Measurements from ENCODE around the gene C16orf78.

The C16orf78 gene

GRCh38 chr16:49333259-49333597 is 40.4 kb upstream of the C16orf78 start:
- DNase-seq (ENCODE audit: extremely low spot score): no peak
- POLR2A ChIA-PET: no interaction called here
- TF ChIP-seq CTCF (IDR thresholded peaks at IDR 0.05; ENCODE audit: control extremely low read depth, extremely low read depth, low read depth, missing control alignments): no peak
- CTCF ChIA-PET: interaction anchor here (2.8 kb wide), 1 partner anchor 11 kb away, joined by 11 read pairs; no protein-coding TSS in a partner anchor

GRCh38 chr16:49335828-49336227 is 37.8 kb upstream of the C16orf78 start:
- TF ChIP-seq CTCF (IDR thresholded peaks at IDR 0.05; ENCODE audit: control extremely low read depth, extremely low read depth, low read depth, missing control alignments): no peak
- DNase-seq (ENCODE audit: extremely low spot score): no peak
- ChIA-PET POLR2A (no interaction called here), CTCF (interaction anchor here (1.1 to 2.8 kb wide), 5 partner anchors 14 to 257 kb away, joined by 3 to 11 read pairs (median 4); no protein-coding TSS in a partner anchor)

GRCh38 chr16:49336581-49336980 is 37.0 kb upstream of the C16orf78 start:
- ChIA-PET POLR2A (no interaction called here), CTCF (interaction anchor here (0.9 to 1.5 kb wide), 4 partner anchors 8 to 23 kb away, joined by 3 to 6 read pairs (median 4); no protein-coding TSS in a partner anchor)
- DNase-seq (ENCODE audit: extremely low spot score): no peak
- TF ChIP-seq CTCF (IDR thresholded peaks at IDR 0.05; ENCODE audit: control extremely low read depth, extremely low read depth, low read depth, missing control alignments): no peak

- CTCF ChIA-PET: interaction anchor here (1.6 kb wide), 1 partner anchor 12 kb away, joined by 5 read pairs; no protein-coding TSS in a partner anchor
- no peak for TF ChIP-seq CTCF (IDR thresholded peaks at IDR 0.05; ENCODE audit: control extremely low read depth, extremely low read depth, low read depth, missing control alignments)
- POLR2A ChIA-PET: no interaction called here
- DNase-seq (ENCODE audit: extremely low spot score): no peak
Measured at GRCh38 chr16:49337814-49338350, 35.7 kb upstream of the C16orf78 start.

GRCh38 chr16:49338611-49339265 is 34.9 kb upstream of the C16orf78 start:
- POLR2A ChIA-PET: no interaction called here
- no peak for DNase-seq (ENCODE audit: extremely low spot score)
- CTCF ChIA-PET: interaction anchor here (1.6 kb wide), 1 partner anchor 11 kb away, joined by 5 read pairs; no protein-coding TSS in a partner anchor
- TF ChIP-seq CTCF (IDR thresholded peaks at IDR 0.05; ENCODE audit: control extremely low read depth, extremely low read depth, low read depth, missing control alignments): no peak

- ChIA-PET CTCF (interaction anchor here (1.4 kb wide), 1 partner anchor 11 kb away, joined by 4 read pairs; no protein-coding TSS in a partner anchor), POLR2A (no interaction called here)
- no peak for TF ChIP-seq CTCF (IDR thresholded peaks at IDR 0.05; ENCODE audit: control extremely low read depth, extremely low read depth, low read depth, missing control alignments)
- DNase-seq (ENCODE audit: extremely low spot score): no peak
Measured at GRCh38 chr16:49340466-49340865, 33.1 kb upstream of the C16orf78 start.

Measured in GM10248 (cell line).